GM21825 (cell line): Measurements from ENCODE around the gene CACUL1.
"Not testable (repeated sequence)": the region's sequence is repeated elsewhere in the genome, so short reads cannot be mapped to it uniquely, and the experiment has no call there.

Experiments used
- ATAC-seq: cut with Tn5 transposase; IDR thresholded peaks from one replicate; pipeline ENCODE4 v1.9.1; 2021; ENCODE audit warnings: mild to moderate bottlenecking, moderate library complexity; ENCODE audit not compliant: unreplicated experiment

Gene CACUL1

DNA sequence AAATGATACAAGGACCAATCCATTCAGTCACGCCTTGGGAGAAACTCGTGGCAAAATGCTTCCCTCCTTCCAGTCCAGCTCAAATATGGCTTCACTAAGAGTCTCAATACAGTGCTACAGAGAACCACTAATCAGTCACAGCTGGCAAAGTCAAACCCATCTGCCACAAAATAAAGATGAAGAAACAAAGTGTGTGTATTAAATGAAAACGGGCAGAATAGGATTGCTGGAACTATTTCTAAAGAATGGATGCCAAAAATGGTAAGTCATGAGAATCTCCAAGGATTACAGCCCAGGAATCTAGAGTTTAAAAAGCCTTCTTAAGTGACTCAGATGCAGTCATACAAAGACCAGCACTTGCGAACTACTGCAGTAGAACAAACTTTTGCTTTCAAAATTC lies 61.9 kb downstream of the CACUL1 start:
- ATAC-seq = no peak

DNA sequence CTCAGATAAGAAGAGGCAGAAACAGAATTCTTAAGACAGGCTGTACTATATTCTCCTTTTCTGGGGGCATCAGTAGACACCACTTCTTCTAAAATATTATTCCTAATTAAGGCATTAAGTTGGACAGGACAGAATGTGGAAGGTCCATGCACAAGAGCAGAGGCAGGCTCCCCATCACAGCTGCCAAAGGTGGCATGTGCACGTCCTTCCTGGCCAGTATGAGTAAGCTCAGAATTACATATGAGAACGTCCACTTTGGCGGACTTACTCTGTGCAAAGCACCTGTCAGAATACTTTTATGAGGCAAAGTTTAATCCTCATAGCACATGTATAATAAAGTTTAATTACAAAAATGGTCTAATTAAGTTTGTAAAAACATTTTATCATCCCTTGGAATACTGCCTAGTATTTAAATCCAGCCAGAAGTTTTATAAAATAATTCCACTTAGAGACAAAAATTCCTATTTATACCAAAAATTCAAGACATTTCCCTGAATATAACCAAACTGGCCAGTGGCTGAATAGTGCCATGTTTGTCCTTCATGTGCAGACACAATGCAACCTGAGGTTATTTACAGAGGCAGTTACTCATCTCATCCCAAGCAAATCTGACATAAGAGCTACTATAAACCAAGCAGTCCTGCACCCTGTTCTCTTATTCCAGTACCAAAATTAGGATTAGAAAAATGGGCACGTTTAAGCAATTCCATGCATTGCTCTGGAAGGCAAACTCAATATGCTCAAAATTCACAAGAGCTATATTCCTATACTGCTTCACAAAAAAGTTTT lies 65.5 kb downstream of the CACUL1 start:
- ATAC-seq = no peak

DNA sequence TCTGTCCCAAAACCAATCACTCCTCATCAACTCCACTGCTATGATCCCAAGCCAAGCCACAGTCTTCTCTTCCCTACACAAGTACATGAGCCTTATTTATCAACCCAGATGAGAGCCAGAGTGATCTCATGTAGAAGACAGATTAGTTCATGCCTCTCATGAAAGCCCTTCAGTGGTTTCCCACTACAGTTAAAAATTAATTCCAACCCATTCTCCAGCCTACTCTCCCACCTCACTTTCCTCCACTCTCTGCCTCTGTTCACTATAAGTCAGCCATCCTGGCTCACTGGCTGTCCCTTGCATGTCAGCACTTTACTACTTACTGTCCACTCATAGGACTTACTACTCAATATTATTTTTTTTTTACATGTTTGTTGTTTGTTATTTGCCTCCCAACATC lies 67.3 kb downstream of the CACUL1 start:
- ATAC-seq = no peak

DNA sequence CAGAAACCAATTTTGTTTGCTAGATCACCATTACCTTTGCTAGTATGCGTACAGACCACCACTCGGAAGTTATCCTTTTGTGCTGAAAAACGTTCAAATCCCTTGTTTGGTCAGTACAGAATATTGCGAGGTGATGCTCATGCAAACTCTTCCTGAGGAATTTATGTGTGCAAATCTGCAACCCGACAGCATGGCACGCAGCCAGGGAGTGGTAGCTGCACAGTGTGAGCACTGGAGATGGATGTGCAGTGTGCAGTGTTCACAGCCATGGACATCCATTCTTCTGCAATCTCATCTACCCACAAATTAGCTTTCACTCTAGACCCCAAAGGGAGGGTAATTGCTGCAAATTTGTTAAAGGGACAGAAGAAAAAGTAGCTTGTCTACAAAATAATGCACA lies 72.2 kb downstream of the CACUL1 start:
- ATAC-seq = no peak

DNA sequence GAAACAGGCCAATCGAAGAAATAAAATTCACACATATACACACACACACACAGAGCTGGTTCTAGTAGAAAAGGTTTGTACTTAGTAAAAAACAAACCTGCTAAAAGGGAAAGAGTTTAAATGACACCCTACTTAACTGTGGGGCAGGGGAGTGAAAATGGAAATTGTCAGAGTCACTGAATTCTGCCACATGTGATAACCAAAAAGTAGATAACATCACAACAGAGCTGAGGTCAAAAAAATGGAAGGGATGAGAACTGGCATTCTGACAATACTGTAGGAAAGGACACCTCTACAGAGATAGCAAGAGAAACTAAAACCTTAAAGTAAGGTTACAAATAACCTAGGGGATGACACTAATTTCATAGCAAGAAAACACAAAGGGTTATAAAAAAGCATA lies 74.6 kb downstream of the CACUL1 start:
- ATAC-seq = no peak

DNA sequence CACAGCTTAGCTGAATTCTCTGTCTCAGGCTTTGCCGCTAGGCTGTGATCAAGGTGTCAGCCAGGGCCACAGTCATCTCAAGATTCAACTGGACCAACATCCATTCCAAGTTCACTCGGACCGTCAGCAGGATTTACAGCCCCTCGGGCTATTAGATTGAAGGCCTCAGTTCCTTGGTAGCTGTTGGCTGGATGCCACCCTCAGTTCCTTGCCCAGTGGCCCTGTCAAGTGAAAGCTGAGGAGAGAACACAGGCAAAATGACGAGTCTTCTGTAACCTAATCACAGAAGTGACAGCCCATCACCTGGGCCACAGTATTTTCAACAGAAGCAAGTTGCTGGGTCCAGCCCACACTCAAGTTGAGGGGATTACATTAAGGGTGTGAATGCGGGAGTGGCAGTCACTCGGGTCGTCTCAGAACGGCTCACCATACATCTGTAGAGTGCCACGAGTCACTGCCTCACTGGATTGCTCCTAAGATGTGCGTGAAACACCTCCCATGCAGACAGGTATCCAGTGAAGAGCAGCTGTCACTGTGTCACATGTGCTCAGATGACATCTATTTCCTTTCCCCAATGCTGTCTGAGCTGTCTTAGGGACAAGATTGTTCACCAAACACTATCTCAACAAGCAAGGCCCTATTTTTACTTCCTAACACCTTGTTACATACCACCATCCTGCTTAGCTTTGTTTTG lies 80.4 kb downstream of the CACUL1 start:
- no peak for ATAC-seq

DNA sequence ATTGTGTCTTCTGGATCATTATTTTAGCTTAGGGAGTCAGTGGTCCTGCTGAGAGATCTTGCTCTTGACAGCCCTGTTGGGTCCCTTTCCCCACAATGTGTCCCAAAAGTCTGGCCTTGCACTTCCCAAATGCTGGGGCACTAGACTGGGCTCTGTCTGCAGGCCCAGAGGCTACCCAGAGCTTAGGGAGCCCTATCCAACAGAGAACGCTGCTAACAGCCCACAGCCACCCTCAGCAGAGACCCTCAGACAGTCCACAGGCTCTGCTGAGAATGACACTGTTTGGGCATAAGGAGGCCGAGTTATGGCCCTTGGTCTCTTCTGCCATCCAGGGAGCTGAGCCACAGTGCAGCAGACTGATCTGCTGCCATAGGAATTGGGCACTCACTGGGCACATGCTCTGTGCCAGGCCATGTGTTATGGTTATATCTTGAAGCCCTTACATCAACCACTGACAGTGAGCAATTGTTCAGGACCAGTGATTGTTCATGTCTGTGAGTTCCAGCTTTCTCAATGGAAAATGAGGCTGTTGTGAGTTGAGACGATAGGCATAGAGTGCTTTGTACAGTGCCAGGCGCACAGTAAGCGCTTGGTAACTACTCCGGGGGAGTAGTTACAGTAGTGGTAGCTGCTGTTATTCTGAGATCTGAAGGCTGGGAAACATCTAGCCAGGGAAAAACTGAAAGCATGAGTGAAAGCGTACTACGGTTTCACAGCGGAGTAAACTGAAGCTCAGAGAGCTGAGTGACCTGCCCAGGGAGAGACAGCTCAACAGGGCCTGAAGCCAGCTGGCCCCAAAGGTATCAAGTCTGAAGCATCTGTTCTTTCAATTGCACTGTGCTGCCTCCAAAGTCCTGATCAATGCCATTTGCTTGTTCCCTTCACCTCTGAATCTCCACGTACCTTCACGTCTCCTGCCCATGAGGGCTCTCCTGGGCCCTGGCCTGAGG lies 81.7 kb downstream of the CACUL1 start:
- no peak for ATAC-seq

DNA sequence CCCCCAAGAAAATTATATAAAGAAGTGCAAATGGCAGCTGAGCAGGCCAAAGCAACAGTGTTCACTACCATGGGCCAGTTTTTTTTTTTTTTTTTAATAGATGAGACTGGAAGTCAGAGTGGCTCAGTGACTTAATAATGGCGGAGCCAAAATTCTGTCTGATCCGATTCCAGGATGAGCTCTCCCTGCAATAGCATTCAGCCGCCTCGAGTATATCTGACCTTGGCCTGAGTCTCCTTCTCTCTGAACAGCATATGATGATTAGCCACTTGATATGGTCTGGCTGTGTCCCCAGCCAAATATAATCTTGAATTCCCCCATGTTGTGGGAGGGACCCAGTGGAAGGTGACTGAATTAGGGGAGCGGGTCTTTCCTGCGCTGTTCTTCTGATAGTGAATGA lies 82.6 kb downstream of the CACUL1 start:
- ATAC-seq = no peak

DNA sequence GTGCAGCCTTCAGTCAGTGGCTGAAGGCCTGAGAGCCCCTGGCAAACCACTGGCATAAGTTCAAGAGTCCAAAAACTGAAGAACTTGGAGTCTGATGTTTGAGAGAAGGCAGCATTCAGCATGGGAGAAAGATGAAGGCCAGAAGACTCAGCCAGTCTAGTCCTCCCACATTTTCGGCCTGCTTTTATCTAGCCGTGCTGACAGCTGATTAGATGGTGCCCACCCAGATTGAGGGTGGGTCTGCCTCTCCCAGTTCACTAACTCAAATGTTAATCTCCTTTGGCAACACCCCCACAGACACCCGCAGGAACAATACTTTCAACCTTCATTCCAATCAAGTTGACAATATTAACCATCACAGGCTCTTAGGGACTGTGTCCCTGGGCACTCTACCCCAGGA lies 83.5 kb downstream of the CACUL1 start:
- not testable (repeated sequence) for ATAC-seq

DNA sequence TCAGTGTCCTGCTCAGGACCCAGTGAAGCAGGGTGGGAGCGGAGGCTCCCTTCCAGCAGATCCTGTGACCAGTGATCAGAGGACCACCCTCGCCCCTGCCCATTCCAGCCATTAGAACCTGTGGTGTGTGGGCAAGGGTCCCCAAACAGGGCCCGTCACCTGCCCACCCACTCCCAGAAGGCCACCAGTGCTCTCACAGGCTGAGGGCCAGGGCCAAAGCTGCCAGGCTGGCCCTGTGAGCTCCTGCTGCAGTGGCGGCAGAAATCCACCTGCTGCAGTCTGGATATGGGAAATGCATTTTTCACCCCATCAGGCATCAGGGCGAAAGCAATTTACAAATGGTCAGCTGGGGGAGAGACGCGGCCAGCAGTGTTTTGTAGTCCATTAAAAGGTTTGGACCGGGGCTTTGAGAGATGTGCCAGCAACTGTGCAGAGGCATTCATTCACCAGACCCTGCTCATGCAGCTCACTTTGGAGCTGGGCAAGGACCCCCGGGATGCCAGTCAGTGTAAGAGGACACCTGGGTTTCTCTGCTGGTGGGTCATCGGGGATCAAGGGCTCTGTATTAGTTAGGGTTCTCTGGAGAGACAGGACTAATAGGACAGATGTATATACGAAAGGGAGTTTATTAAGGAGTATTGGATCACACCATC lies 84.2 kb downstream of the CACUL1 start:
- no peak for ATAC-seq

DNA sequence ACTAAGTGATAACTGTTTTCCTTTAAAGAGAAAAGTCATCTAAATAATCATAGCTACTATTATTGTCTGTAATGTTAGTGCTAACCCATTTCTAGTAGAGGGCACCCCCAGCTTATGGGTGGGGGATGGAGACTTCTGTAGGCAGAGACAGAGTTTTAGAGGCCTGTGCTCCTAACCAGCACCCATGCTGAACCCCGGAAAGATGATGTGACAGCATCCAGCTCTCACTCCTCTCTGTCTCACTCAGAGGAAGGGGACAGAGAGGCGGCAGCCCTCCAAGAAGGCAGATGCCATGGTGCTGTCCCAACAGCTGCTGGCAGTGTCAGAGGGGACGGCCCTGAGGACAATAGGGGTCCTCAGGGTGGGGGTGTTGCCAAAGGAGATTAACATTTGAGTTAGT lies 84.9 kb downstream of the CACUL1 start:
- ATAC-seq = no peak

DNA sequence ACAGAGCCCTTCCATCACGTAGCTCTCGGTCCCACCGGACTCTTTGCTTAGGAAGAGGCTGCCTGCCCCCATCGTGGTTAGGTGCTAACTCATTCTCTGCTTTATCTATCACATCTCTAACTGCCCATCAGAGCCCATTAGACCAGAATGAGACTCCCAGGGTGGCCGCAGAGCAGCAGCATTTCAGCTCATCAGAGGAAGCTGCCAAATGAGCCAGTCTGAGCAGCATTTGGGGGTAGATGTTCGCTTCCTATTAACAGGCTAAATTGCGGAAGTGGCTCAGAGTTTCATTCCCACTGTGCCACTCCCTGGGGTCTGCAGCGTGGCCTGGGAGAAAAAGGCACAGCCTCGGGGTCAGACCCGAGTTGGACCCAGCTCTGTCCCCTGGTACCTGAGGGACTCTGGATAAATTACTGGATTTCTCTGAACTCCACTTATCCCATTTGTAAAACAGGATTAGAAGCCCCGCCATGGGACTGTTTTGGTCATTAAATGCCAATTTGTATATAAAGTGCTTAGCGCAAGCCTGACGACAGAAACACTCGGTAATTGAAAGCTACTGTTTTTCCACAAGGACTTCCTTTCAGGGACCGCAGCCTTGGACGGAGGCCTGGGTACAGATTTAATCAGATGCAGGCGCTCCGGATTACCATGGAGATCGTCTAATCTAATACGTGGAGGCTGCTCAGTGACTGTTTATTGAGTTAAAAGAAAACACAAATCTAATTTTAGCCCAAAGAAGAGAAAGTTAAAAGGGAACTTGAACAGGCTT lies 85.6 kb downstream of the CACUL1 start:
- ATAC-seq = no peak

DNA sequence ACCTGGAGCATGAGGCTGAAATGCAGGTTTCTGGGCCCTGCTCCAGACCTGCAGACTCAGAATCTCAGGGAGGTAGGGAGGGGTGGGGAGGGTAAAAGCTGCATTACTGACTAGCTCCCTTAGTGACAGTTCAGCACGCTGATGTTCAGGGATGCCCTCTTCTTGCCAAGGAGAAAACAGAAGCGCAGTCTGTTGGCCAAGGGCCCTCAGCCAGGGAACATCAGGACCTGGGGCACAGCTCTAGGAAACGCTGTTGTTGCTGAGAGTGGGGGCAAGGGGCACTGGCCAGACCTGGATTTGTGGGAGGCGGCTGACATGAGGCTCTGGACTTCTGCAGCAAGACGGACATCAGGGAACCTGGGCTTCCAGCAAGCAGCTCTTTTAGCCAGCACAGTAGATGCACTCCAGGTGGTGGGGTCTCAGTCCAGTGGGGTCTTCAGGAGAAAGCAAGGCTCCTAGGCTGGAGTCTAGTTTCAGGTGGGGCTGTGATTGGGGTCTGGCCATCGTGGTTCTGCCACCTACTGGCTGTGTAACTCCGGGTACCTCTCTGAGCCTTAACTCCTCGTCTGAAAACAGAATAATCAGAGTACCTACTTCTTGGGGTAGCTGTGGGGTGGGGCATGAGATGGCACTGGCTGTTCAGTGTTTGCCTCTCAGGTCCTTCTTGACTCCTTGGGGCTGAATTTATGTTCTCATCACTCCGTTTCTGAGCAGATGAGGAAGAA lies 86.4 kb downstream of the CACUL1 start:
- ATAC-seq = no peak

DNA sequence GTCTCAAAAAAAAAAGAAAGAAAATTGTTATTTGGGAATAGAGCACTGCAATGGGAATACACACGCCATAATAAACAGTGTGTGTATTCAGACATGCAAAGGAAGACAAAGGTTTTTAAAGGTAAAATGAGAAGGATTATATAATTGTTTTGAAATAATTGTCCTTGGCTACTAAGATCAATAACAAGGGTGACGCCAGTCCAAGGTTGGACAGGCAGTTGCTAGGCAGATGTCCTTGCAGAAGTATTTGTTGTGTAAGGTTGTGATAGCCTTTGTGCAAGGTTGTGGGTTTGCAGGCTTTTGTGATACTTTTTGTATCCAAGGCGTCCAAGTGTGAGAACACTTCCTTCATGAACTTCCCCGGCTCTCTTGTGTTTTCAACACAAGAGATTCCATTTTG lies 87.0 kb downstream of the CACUL1 start:
- no peak for ATAC-seq

DNA sequence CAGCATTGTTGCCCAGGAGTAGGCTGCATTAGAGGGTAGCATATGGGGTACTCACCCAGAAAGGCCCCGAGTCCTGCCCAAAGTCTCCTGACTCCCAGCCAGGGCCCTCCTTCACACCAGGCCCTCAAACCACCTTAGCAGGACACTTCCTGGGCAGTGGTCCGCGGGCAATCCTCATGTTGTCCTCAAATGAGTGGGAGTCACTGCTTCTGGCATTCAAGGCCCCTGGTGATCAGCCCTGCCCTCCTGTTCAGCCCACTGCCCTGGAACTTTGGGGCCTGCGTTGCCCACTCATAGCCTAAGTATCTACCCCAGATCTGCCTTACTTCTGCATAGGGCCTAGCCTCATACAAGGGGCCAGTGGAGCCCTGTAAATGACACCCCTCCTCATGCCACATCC lies 88.4 kb downstream of the CACUL1 start:
- no peak for ATAC-seq

DNA sequence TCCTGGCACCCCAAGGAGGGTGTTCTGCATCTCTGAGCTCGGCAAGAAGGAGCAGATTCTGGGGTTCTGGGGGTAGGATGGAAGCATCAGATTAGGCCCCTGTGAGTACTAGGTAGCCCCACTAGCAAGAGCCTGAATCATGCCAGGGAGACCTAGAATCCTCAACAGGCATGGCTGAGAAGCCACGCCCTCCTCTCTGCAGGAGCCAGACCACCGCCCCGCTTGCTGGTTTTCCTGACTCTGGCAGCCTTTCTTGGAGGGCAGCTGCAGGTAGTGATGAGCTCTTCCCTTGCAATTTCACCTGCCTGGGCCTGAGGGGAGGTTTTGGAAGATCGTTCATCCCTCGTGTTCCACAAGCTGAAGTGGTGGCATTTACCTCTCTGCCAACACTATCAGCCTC lies 90.4 kb downstream of the CACUL1 start:
- ATAC-seq = no peak

DNA sequence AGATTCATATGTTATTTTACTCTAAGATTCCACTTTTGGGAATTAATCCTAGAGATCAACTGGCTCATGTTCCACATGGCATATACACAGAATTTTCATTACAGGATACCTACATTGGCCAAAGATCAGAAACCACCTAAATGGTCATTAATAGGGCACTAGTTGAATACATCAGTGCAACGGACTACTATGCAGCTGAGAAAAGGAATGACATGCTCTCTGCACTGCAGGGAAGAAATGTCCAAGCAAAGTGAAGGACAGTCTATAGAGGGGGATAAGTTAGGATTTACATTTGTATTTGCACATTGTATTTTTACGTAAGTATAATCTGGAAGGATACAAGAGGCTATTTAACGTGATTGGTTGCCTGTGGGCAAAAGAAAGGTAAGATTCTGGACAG lies 91.6 kb downstream of the CACUL1 start:
- no peak for ATAC-seq

DNA sequence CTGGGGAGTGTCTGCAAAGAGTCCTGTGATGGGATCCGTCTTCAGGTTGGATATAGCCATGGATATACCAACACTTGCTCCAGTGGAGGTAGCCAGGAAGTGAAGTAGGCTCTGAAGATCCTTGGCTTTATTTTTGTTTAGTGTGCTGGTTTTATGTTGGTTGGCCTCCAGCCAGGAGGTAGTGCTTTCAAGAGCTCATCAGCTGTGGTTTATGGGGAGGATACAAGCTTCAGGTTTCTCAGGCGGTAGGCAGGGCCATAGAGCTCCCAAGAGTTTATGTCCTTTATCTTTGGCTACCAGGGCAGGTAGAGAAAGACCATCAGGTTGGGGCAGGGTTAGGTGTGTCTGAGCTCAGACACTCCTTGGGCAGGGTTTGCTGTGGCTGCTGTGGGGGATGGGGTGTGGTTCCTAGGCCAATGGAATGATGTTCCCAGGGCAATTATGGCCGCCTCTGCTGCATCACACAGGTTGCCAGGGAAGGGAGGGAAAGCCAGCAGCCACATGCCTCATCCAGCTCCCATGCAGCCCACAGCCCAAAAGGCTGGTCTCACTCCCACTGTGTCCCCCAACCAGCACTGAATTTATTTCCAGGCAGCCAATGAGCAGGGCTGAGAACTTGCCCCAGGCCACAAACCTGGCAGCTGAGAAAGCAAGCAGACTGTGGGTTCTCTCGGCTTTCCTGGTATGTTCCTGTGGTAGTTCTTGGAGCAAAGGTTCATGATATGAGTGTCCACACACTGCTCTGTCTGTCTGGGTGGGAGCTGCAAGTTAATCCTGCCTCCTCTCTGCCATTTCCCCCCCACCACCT lies 92.3 kb downstream of the CACUL1 start:
- no peak for ATAC-seq

DNA sequence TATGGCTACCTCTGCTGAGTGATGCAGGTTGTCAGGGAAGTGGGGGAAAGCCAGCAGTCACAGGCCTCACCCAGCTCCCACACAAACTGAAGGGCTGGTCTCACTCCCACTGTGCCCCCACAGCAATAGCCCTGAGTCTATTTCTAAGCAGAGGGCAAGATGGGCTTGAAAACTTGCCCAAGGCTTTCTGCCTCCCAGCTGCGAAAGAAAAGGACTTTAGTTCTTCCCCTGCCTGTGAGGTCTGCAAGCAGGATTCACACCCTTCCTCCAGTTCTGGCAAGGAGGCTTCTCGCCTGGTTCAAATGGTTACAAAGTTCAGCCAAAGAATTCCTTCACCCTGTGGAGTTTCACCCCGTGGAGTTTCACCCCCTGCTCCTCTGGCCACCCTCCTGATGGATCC lies 96.0 kb downstream of the CACUL1 start:
- no peak for ATAC-seq
